ENCODE data around the gene GEMIN4.

- no peak for TF ChIP-seq CTCF (IDR thresholded peaks at IDR 0.05)
- no peak for TF ChIP-seq POLR2A (IDR thresholded peaks at IDR 0.05)
Measured at GRCh38 chr17:708132-708531, 43.9 kb downstream of the GEMIN4 start.

Data from uterus (tissue), 2 donors.